ENCODE data around the gene BTBD9. TPM values are rescaled to one million over a fixed set of nuclear protein-coding genes. Genes with fewer than 3 reads are reported as not detected.

BTBD9 gene
- total RNA-seq, 1 experiment from 2014 or later = 12.5 TPM

DNA sequence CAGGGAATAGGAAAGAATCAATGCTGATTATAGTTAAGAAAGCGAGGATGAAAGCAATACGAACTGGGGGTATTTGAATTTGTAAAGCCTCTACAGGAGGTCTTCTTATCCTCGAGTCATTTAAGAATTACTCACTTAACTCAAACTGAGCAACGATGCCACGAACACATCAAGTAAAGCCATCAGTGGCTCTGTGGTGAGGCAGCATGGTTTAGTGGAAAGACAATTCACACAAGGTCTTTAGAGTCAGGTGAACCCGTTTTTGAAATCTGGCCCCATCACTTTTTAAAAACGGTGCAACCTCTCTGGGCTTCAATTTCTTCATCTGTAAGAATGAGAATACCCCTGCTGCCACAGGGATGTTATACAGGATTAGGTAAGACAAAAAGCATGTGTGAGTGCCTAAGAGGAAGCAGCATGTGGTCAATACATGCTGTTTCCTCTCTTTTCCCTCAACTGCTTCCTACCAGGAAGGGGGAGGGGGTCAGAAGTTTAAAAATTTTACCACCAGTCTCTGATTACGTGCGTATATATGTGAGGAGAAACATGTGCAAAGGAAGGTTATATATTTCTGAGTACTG is 162.0 kb downstream of the BTBD9 start:
- Mint-ChIP-seq H3K4me1 (ENCODE audit: insufficient read depth, unreplicated experiment) (peaks cover 7% of the 10 kb centered on the region), H3K36me3 (ENCODE audit: insufficient read depth, unreplicated experiment) (no peaks in the 10 kb centered on the region), H3K27me3 (ENCODE audit: insufficient read depth, unreplicated experiment) (no peaks in the 10 kb centered on the region), H3K27ac (ENCODE audit: low read depth, unreplicated experiment) (no peak overlapping the region), H3K4me3 (ENCODE audit: unreplicated experiment) (no peak overlapping the region), H3K9me3 (ENCODE audit: unreplicated experiment) (peaks cover 7% of the 10 kb centered on the region)
- TF ChIP-seq, protein P1, sequence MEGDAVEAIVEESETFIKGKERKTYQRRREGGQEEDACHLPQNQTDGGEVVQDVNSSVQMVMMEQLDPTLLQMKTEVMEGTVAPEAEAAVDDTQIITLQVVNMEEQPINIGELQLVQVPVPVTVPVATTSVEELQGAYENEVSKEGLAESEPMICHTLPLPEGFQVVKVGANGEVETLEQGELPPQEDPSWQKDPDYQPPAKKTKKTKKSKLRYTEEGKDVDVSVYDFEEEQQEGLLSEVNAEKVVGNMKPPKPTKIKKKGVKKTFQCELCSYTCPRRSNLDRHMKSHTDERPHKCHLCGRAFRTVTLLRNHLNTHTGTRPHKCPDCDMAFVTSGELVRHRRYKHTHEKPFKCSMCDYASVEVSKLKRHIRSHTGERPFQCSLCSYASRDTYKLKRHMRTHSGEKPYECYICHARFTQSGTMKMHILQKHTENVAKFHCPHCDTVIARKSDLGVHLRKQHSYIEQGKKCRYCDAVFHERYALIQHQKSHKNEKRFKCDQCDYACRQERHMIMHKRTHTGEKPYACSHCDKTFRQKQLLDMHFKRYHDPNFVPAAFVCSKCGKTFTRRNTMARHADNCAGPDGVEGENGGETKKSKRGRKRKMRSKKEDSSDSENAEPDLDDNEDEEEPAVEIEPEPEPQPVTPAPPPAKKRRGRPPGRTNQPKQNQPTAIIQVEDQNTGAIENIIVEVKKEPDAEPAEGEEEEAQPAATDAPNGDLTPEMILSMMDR (IDR thresholded peaks at IDR 0.05; ENCODE audit: unreplicated experiment) = no peak
- CTCF ChIA-PET = interaction anchor here (1.0 to 1.6 kb wide), 3 partner anchors 16 to 52 kb away, joined by 3 to 5 read pairs (median 4); no protein-coding TSS in a partner anchor
- no peak for DNase-seq (ENCODE audit: unreplicated experiment)
- POLR2A ChIA-PET = no interaction called here
- no TSS peak for BruUV-seq (replicated peaks)
- intact Hi-C loops (cut with micrococcal nuclease) = no loop called here

DNA sequence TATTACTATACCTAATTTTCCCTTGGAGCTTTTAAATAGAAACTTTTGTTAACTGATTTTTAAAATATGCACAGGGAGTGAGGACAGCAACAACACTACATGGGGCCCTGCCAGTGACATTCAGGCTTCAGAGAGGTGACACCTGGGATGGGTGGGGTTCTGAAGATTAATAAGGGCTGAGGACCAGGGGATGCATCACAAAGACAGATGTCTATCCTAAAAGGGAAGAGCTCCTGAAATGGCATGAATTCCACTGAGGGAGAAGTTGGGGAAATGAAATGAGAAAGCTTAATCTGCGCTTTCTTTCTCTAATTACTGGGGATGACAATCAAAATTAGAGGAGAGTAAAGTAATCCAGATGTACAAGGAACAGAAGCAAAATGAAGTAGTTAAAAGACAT is 162.8 kb downstream of the BTBD9 start:
- TF ChIP-seq, protein P1 (IDR thresholded peaks at IDR 0.05; ENCODE audit: unreplicated experiment) = no peak
- CTCF ChIA-PET = interaction anchor here (1.0 to 1.6 kb wide), 2 partner anchors 17 to 51 kb away, joined by 4 to 5 read pairs; no protein-coding TSS in a partner anchor

DNA sequence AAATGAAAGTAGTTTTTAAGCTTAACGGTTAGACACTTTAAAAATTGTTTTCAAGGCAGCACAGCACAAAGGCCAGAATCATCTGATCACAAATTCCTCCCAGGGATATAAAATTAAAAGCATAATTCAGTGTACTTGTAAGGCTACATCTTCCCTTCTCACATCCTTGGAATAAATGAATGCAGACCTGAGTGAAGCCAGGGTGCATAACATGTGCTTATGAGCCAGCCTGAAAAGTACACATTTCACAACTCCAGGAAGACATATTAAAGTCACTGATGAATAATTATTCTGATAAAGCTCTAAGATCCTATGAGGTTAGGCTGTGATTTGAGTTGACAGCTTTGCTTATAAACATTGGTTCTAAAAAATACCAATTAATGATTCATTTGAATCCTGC is 163.6 kb downstream of the BTBD9 start:
- Mint-ChIP-seq H3K4me1 (ENCODE audit: insufficient read depth, unreplicated experiment) (peaks cover 7% of the 10 kb centered on the region), H3K9me3 (ENCODE audit: unreplicated experiment) (peaks cover 7% of the 10 kb centered on the region), H3K27ac (ENCODE audit: low read depth, unreplicated experiment) (no peak overlapping the region), H3K36me3 (ENCODE audit: insufficient read depth, unreplicated experiment) (no peaks in the 10 kb centered on the region), H3K27me3 (ENCODE audit: insufficient read depth, unreplicated experiment) (no peaks in the 10 kb centered on the region), H3K4me3 (ENCODE audit: unreplicated experiment) (no peak overlapping the region)
- no peak for DNase-seq (ENCODE audit: unreplicated experiment)
- TF ChIP-seq, protein P1 (IDR thresholded peaks at IDR 0.05; ENCODE audit: unreplicated experiment) = no peak
- BruUV-seq (replicated peaks) = no TSS peak
- ChIA-PET POLR2A (interaction anchor here (0.6 to 1.5 kb wide), 4 partner anchors 71 to 803 kb away, joined by 3 read pairs; no protein-coding TSS in a partner anchor), CTCF (interaction anchor here (1.6 kb wide), 1 partner anchor 18 kb away, joined by 5 read pairs; no protein-coding TSS in a partner anchor)
- intact Hi-C loops (cut with micrococcal nuclease) = no loop called here

More for the DNA sequence above, 162.8 kb downstream of the BTBD9 start:
- H3K4me1 Mint-ChIP-seq (ENCODE audit: insufficient read depth, unreplicated experiment) = peaks cover 7% of the 10 kb centered on the region
- BruUV-seq (replicated peaks) = no TSS peak
- no peak overlapping the region for H3K27ac Mint-ChIP-seq (ENCODE audit: low read depth, unreplicated experiment)
- intact Hi-C loops (cut with micrococcal nuclease) = no loop called here
- no peak overlapping the region for H3K4me3 Mint-ChIP-seq (ENCODE audit: unreplicated experiment)
- peaks cover 7% of the 10 kb centered on the region for H3K9me3 Mint-ChIP-seq (ENCODE audit: unreplicated experiment)
- no peaks in the 10 kb centered on the region for H3K36me3 Mint-ChIP-seq (ENCODE audit: insufficient read depth, unreplicated experiment)
- no peak for DNase-seq (ENCODE audit: unreplicated experiment)
- POLR2A ChIA-PET = interaction anchor here (1.5 kb wide), 1 partner anchor 609 kb away, joined by 3 read pairs; no protein-coding TSS in a partner anchor
- H3K27me3 Mint-ChIP-seq (ENCODE audit: insufficient read depth, unreplicated experiment) = no peaks in the 10 kb centered on the region

DNA sequence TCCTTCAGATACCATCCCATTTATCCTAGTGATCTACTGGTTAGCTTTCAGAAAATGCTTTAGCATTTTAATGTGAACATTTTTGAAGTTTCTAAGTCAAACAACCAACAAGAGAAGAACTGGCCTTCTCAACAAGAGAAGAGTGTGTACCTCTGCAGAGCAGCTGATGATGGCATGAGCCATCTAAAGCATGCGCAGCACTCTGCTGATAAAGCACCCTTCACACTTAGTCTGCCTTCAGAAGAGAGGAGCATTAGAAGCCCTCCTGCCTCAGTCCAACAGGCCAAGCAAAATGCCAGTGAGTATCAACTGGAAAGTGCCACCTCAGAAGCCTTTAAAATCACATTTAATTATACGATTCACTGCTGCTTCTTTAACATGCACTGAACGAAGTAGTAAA is 169.2 kb downstream of the BTBD9 start:
- peaks cover 7% of the 10 kb centered on the region for H3K9me3 Mint-ChIP-seq (ENCODE audit: unreplicated experiment)
- no peak overlapping the region for H3K4me3 Mint-ChIP-seq (ENCODE audit: unreplicated experiment)
- DNase-seq (ENCODE audit: unreplicated experiment) = no peak
- BruUV-seq (replicated peaks) = no TSS peak
- TF ChIP-seq, protein P1 (IDR thresholded peaks at IDR 0.05; ENCODE audit: unreplicated experiment) = no peak
- CTCF ChIA-PET = no interaction called here
- peaks cover 6% of the 10 kb centered on the region for H3K36me3 Mint-ChIP-seq (ENCODE audit: insufficient read depth, unreplicated experiment)
- H3K27ac Mint-ChIP-seq (ENCODE audit: low read depth, unreplicated experiment) = no peak overlapping the region
- no peaks in the 10 kb centered on the region for H3K27me3 Mint-ChIP-seq (ENCODE audit: insufficient read depth, unreplicated experiment)
- intact Hi-C loops (cut with micrococcal nuclease) = no loop called here
- POLR2A ChIA-PET = interaction anchor here (1.7 kb wide), 1 partner anchor 10 kb away, joined by 4 read pairs; no protein-coding TSS in a partner anchor
- H3K4me1 Mint-ChIP-seq (ENCODE audit: insufficient read depth, unreplicated experiment) = peaks cover 7% of the 10 kb centered on the region
